HepG2 (cell line): ENCODE results near the gene SREBF1. TPM values are rescaled to one million over a fixed set of nuclear protein-coding genes. Genes with fewer than 3 reads are reported as not detected.

ENCODE experiments used
- ATAC-seq: fragments of 200-7000 bp; cut with Tn5 transposase; 3 replicates; pipeline ENCODE4 v1.9.1; 2020; ENCODE audit warnings: mild to moderate bottlenecking, moderate library complexity
- BruUV-seq: library from RNA; stranded (reverse); fragments of 400-500 nt; replicated peaks from 2 replicates; lab custom pipeline; 2021; lab: Mats Ljungman, UMichigan
- CTCF ChIA-PET: fragments of 300-600 bp; formaldehyde crosslinking; extraction: SDS; loops from one replicate; lab custom pipeline; 2021; ENCODE audit warnings: low total read pairs, inconsistent platforms, low intra/inter-chr PET ratio; lab: Yijun Ruan, JAX
- POLR2A ChIA-PET: fragments of 350-600 bp; sonication (Branson Sonifier 250); formaldehyde crosslinking; loops from one replicate; lab custom pipeline; 2020; ENCODE audit warnings: antibody characterized with exemption, inconsistent platforms; lab: Yijun Ruan, JAX
- DNase-seq: peaks from one replicate; pipeline ENCODE4 v3.0.0-alpha.2; 2015; ENCODE audit warnings: low spot score
- FAIRE-seq: peaks from 3 replicates; lab custom pipeline; 2011; peaks lifted over from hg19 to GRCh38; lab: Jason Lieb, UNC
- H2AFZ ChIP-seq: one replicate; pipeline ENCODE4 v1.6.1; 2011; ENCODE audit warnings: low read length, inconsistent platforms
- H3K27ac ChIP-seq: fragments of 300-600 bp; 3 replicates; pipeline ENCODE4 v1.8.0; 2011; ENCODE audit warnings: mixed run types, mild to moderate bottlenecking, mixed read lengths, low read length, inconsistent platforms; ENCODE audit not compliant: insufficient read depth; ENCODE audit errors: extremely low read length
- H3K27me3 ChIP-seq, 2 experiments: fragments of 200-600 bp in 1 of 2; 2 replicates in 1 of 2; 3 replicates in 1 of 2; pipeline versions ENCODE4 v1.6.0 to v1.8.0; 2011; ENCODE audit warnings: low read length in 2 of 2, mild to moderate bottlenecking in 2 of 2, moderate library complexity in 2 of 2, inconsistent platforms in 1 of 2; ENCODE audit not compliant: insufficient read depth in 2 of 2, control insufficient read depth in 1 of 2
- H3K36me3 ChIP-seq, 2 experiments: fragments of 200-600 bp in 1 of 2; replicated peaks in 1 of 2; 2 replicates in 1 of 2; 3 replicates in 1 of 2; pipeline versions ENCODE4 v1.5.1 to v1.8.0; 2011; ENCODE audit warnings: low read length in 2 of 2, inconsistent platforms in 1 of 2; ENCODE audit not compliant: insufficient read depth in 2 of 2, control insufficient read depth in 1 of 2
- H3K4me1 ChIP-seq: 2 replicates; pipeline ENCODE4 v1.5.1; 2012; ENCODE audit warnings: low read length, inconsistent platforms; ENCODE audit not compliant: insufficient read depth
- H3K4me2 ChIP-seq: 2 replicates; pipeline ENCODE4 v1.6.0; 2011; ENCODE audit warnings: low read depth, low read length, inconsistent platforms
- H3K4me3 ChIP-seq, 3 experiments: fragments of 200-600 bp in 1 of 3; sonication (generic), shearing (Covaris generic) in 1 of 3; replicated peaks in 1 of 3; 2 replicates each; pipeline ENCODE4 v1.5.1; 2011 to 2016; ENCODE audit warnings: low read length in 3 of 3, inconsistent platforms in 2 of 3, low read depth in 2 of 3, mild to moderate bottlenecking in 2 of 3, control low read depth in 1 of 3, mixed read lengths in 1 of 3; ENCODE audit not compliant: insufficient read depth in 1 of 3
- H3K79me2 ChIP-seq: one replicate; pipeline ENCODE4 v1.6.1; 2011; ENCODE audit warnings: low read length, inconsistent platforms; ENCODE audit not compliant: insufficient read depth
- H3K9ac ChIP-seq: 2 replicates; pipeline ENCODE4 v1.6.0; 2011; ENCODE audit warnings: mild to moderate bottlenecking, low read depth, low read length, inconsistent platforms; ENCODE audit not compliant: insufficient read depth
- H3K9me3 ChIP-seq: 2 replicates; pipeline ENCODE4 v1.5.1; 2012; ENCODE audit warnings: mild to moderate bottlenecking, low read length
- H4K20me1 ChIP-seq: 2 replicates; pipeline ENCODE4 v1.6.0; 2011; ENCODE audit warnings: inconsistent platforms, mild to moderate bottlenecking, low read length, moderate library complexity; ENCODE audit not compliant: insufficient read depth
- ADNP ChIP-seq: sonication (generic); formaldehyde crosslinking; IDR thresholded peaks from 2 replicates; pipeline ENCODE4 v1.4.0; 2020; ENCODE audit warnings: missing genetic modification reagents
- FOXP1 ChIP-seq, 2 experiments: fragments of 450-650 bp in 1 of 2; IDR thresholded peaks; 2 replicates each; pipeline ENCODE4 v1.6.1; 2017 to 2018; ENCODE audit warnings: antibody characterized with exemption in 1 of 2
- GLMP ChIP-seq: sonication (generic); formaldehyde crosslinking; IDR thresholded peaks from 2 replicates; pipeline ENCODE4 v1.9.0; 2021; ENCODE audit warnings: missing genetic modification reagents, mild to moderate bottlenecking, borderline replicate concordance
- IRF2 ChIP-seq: IDR thresholded peaks from 2 replicates; pipeline ENCODE4 v1.6.1; 2018; ENCODE audit warnings: missing genetic modification reagents, missing compliant biosample characterization
- KDM3A ChIP-seq: IDR thresholded peaks from 2 replicates; pipeline ENCODE4 v1.6.1; 2018; ENCODE audit warnings: low read depth, missing compliant biosample characterization
- MTF1 ChIP-seq: sonication (generic); formaldehyde crosslinking; IDR thresholded peaks from 2 replicates; pipeline ENCODE4 v1.5.0; 2020; ENCODE audit warnings: missing genetic modification reagents
- NKX3-1 ChIP-seq: sonication (generic); formaldehyde crosslinking; IDR thresholded peaks from 2 replicates; pipeline ENCODE4 v1.5.0; 2020; ENCODE audit warnings: missing genetic modification reagents
- NR2F1 ChIP-seq, 2 experiments: fragments of 450-650 bp in 1 of 2; formaldehyde crosslinking in 1 of 2; IDR thresholded peaks; 2 replicates each; pipeline versions ENCODE4 v1.5.0 to v1.6.1; 2016 to 2020; ENCODE audit warnings: mild to moderate bottlenecking in 1 of 2, missing compliant biosample characterization in 1 of 2, missing genetic modification reagents in 1 of 2, moderate library complexity in 1 of 2
- SRSF4 ChIP-seq: fragments of 200-400 bp; formaldehyde crosslinking; IDR thresholded peaks from one replicate; pipeline ENCODE4 v1.6.1; 2018; ENCODE audit warnings: mild to moderate bottlenecking, low read depth, low read length, moderate library complexity; ENCODE audit not compliant: poor library complexity, severe bottlenecking
- TBL1XR1 ChIP-seq: fragments of 150-350 bp; IDR thresholded peaks from 2 replicates; pipeline ENCODE4 v1.6.1; 2014; ENCODE audit warnings: borderline replicate concordance, low read length; ENCODE audit not compliant: partially characterized antibody
- THAP8 ChIP-seq: sonication (generic); formaldehyde crosslinking; IDR thresholded peaks from 2 replicates; pipeline ENCODE4 v1.5.1; 2020; ENCODE audit warnings: missing genetic modification reagents, mild to moderate bottlenecking, borderline replicate concordance
- ZBTB33 ChIP-seq: sonication (generic); formaldehyde crosslinking; IDR thresholded peaks from 2 replicates; pipeline ENCODE4 v1.4.0; 2020; ENCODE audit warnings: missing genetic modification reagents
- ZEB1 ChIP-seq: IDR thresholded peaks from 2 replicates; pipeline ENCODE4 v1.6.1; 2012; ENCODE audit warnings: mild to moderate bottlenecking, low read depth, inconsistent platforms; ENCODE audit not compliant: insufficient replicate concordance
- ZNF274 ChIP-seq: sonication (generic); formaldehyde crosslinking; IDR thresholded peaks from 2 replicates; pipeline ENCODE4 v1.5.1; 2020; ENCODE audit warnings: mild to moderate bottlenecking, missing genetic modification reagents
- ZNF510 ChIP-seq: sonication (generic); formaldehyde crosslinking; IDR thresholded peaks from 2 replicates; pipeline ENCODE4 v1.4.0; 2020; ENCODE audit warnings: low read depth, mild to moderate bottlenecking, missing genetic modification reagents
- ZNF513 ChIP-seq: sonication (generic); formaldehyde crosslinking; conservative IDR thresholded peaks from 2 replicates; pipeline ENCODE4 v1.5.0; 2020; ENCODE audit warnings: missing genetic modification reagents
- ZNF546 ChIP-seq: sonication (generic); formaldehyde crosslinking; conservative IDR thresholded peaks from 2 replicates; pipeline ENCODE4 v1.8.1; 2023; ENCODE audit warnings: mild to moderate bottlenecking, missing genetic modification reagents
- ZNF580 ChIP-seq: IDR thresholded peaks from 2 replicates; pipeline ENCODE4 v1.6.1; 2016; ENCODE audit warnings: low read depth, borderline replicate concordance
- WGBS: methylation state at CpG from one replicate; pipeline ENCODE4 v1.1.6; 2017; ENCODE audit warnings: low lambda C conversion rate; 5-methylcytosine and 5-hydroxymethylcytosine counted together
- in situ Hi-C: cut with HindIII; loops from 2 replicates; pipeline ENCODE4 v1.10.0; 2017; ENCODE audit warnings: low pct_unique_long_range_greater_than_20kb; ENCODE audit not compliant: extremely low pct_ligation_motif_present
- intact Hi-C: fragments of 100-400 bp; cut with micrococcal nuclease; formaldehyde crosslinking; loops from one replicate; pipeline ENCODE4 v1.10.0; 2022; ENCODE audit not compliant: unreplicated experiment
- polyA plus RNA-seq, 8 experiments: library from polyadenylated mRNA; depleted of rRNA in 3 of 8; stranded (reverse) in 7 of 8; unstranded in 1 of 8; fragments of >200 nt; fragmentation: Illumina TruSeq in 4 of 8; extraction: Trizol in 4 of 8; gene quantifications; 2 replicates each; pipeline versions ENCODE4 v1.2.1 to v1.2.3, GENCODE V29; 2011 to 2016; ENCODE audit warnings: low read depth in 4 of 8, missing spikeins in 1 of 8, mixed read lengths in 1 of 8; ENCODE audit not compliant: insufficient read depth in 1 of 8
- total RNA-seq, 5 experiments: library from RNA; depleted of rRNA; stranded (reverse); fragments of >200 nt; fragmentation: Illumina TruSeq; extraction: Trizol; gene quantifications; 2 replicates each; pipeline ENCODE4 v1.2.3, GENCODE V29; 2016; ENCODE audit warnings: low read depth in 1 of 5

SREBF1 gene
- total and polyA plus RNA-seq, 2 of the 13 experiments (the other 11 are each of a cell fraction or from before 2014, with no cell fraction given) = 34.3 to 38.0 TPM

GRCh38 chr17:17851103-17852002, 14.6 kb upstream of the SREBF1 start:
- no peak for DNase-seq
- H3K9ac ChIP-seq = no peak overlapping the region
- H3K4me3 ChIP-seq = no peak overlapping the region
- H3K79me2 ChIP-seq = no peaks in the 10 kb centered on the region
- intact Hi-C loops (loop anchor here (10.0 kb wide), 1 partner anchor 137 kb away; no protein-coding TSS in a partner anchor), in situ Hi-C loops (no loop called here)
- no peak overlapping the region for H3K4me2 ChIP-seq
- H3K4me1 ChIP-seq = peaks cover 65% of the 10 kb centered on the region
- 80% methylated on average over 18 of the region's 21 CpGs for WGBS
- no peak for ATAC-seq
- FAIRE-seq = no peak
- no peaks in the 10 kb centered on the region for H3K9me3 ChIP-seq
- no TSS peak for BruUV-seq
- ChIA-PET CTCF (no interaction called here), POLR2A (interaction anchor here (6.4 kb wide), 1 partner anchor 14 kb away, joined by 51 read pairs; the partner anchor contains the start of gene SREBF1)
- H3K27ac ChIP-seq = no peak overlapping the region
- H2AFZ ChIP-seq = no peak overlapping the region
- no peaks in the 10 kb centered on the region for H3K27me3 ChIP-seq
- H4K20me1 ChIP-seq = no peaks in the 10 kb centered on the region
- no peaks in the 10 kb centered on the region for H3K36me3 ChIP-seq
- TF ChIP-seq SRSF4 (no peak), FOXP1 (IDR thresholded peaks at IDR 0.05) (no peak), FOXP1 (CRISPR knock-in tag; IDR thresholded peaks at IDR 0.05) (no peak), ADNP (CRISPR knock-in tag) (no peak), TBL1XR1 (no peak), MTF1 (CRISPR knock-in tag) (no peak), NR2F1 (CRISPR knock-in tag; IDR thresholded peaks at IDR 0.05) (no peak), ZNF513 (CRISPR knock-in tag) (no peak), KDM3A (CRISPR knock-in tag) (no peak), ZNF510 (no peak), ZNF546 (CRISPR knock-in tag) (no peak), ZNF274 (CRISPR knock-in tag) (no peak), IRF2 (CRISPR knock-in tag) (no peak), NKX3-1 (CRISPR knock-in tag) (no peak), GLMP (no peak), ZBTB33 (CRISPR knock-in tag) (no peak), ZEB1 (no peak), ZNF580 (no peak), THAP8 (CRISPR knock-in tag) (no peak)
